Adrenal gland (tissue), 12 donors: ENCODE results near the gene ANXA7. TPM values are rescaled to one million over a fixed set of nuclear protein-coding genes. Genes with fewer than 3 reads are reported as not detected.
"Not testable (repeated sequence)": the region's sequence is repeated elsewhere in the genome, so short reads cannot be mapped to it uniquely, and the experiment has no call there.

Experiments
- DNase-seq, 7 donors: peaks; one replicate each; pipeline ENCODE4 v3.0.0-alpha.2; 2019 to 2020
- H3K27ac ChIP-seq, 5 donors: fragments of 200-600 bp; sonication (generic) in 4 of 5; 1 replicate in 3 of 5; 2 replicates in 2 of 5; pipeline versions ENCODE4 v1.5.1 to v1.8.0; 2016 to 2020; ENCODE audit warnings: mild to moderate bottlenecking in 1 of 5
- H3K27me3 ChIP-seq: fragments of 200-600 bp; 2 replicates; pipeline ENCODE4 v1.8.0; 2021
- H3K36me3 ChIP-seq, 2 donors: fragments of 200-600 bp; replicated peaks in 1 of 2; 1 replicate in 1 of 2; 2 replicates in 1 of 2; pipeline versions ENCODE4 v1.5.1 to v1.8.0; 2018 to 2022
- H3K4me1 ChIP-seq, 2 donors: fragments of 200-600 bp; replicated peaks in 1 of 2; 1 replicate in 1 of 2; 2 replicates in 1 of 2; pipeline versions ENCODE4 v1.5.1 to v1.8.0; 2018 to 2021
- H3K4me3 ChIP-seq, 4 donors: fragments of 200-600 bp; sonication (generic) in 3 of 4; one replicate each; pipeline ENCODE4 v1.5.1; 2016 to 2018
- H3K9me3 ChIP-seq, 3 donors: fragments of 200-600 bp; sonication (generic) in 1 of 3; replicated peaks in 1 of 3; 1 replicate in 2 of 3; 2 replicates in 1 of 3; pipeline versions ENCODE4 v1.5.1 to v1.8.0; 2016 to 2021
- CTCF ChIP-seq, 6 experiments: fragments of 450-650 bp in 4 of 6; fragments of 200-600 bp in 2 of 6; sonication (generic) in 1 of 6; IDR thresholded peaks; 1 replicate in 5 of 6; 2 replicates in 1 of 6; pipeline versions ENCODE4 v1.5.1 to v1.8.0; 2016 to 2021; ENCODE audit warnings: antibody characterized with exemption in 6 of 6, mild to moderate bottlenecking in 2 of 6, moderate library complexity in 1 of 6
- POLR2A ChIP-seq, 2 donors: fragments of 450-650 bp; IDR thresholded peaks; one replicate each; pipeline ENCODE4 v1.6.1; 2017; ENCODE audit warnings: antibody characterized with exemption in 2 of 2, mild to moderate bottlenecking in 2 of 2, moderate library complexity in 1 of 2
- WGBS, 4 donors: extraction: QIAGEN DNeasy Blood & Tissue Kit in 2 of 4; methylation state at CpG; one replicate each; pipeline versions ENCODE4 v1.1.5 to v1.1.7; 2013 to 2017; 5-methylcytosine and 5-hydroxymethylcytosine counted together
- intact Hi-C, 2 donors: fragments of 100-400 bp; cut with DNase I; formaldehyde crosslinking; loops; one replicate each; pipeline versions ENCODE4 v1.14.1 to v1.15.0; 2022 to 2023
- polyA plus RNA-seq, 3 donors: library from polyadenylated mRNA; stranded (reverse); fragments of 200-250 nt in 2 of 3; fragments of 350-450 nt in 1 of 3; fragmentation: Illumina TruSeq in 1 of 3; extraction: RNeasy Lipid Tissue Mini Kit (QIAGEN cat#74804) in 1 of 3; gene quantifications; one replicate each; pipeline ENCODE4 v1.2.3, GENCODE V29; 2013 to 2014
- total RNA-seq, 9 donors: library from RNA; depleted of rRNA in 4 of 9; stranded (reverse); fragments of >200 nt in 4 of 9; fragments of 120-200 nt in 1 of 9; fragmentation: NEBNext Ultra II Directional in 1 of 9; extraction: Animal tissue kit (Norgen Biotek cat#: 25700) in 1 of 9; gene quantifications; one replicate each; pipeline versions ENCODE4 v1.1.0 to v1.2.4, GENCODE V29; 2013 to 2023
- donor health status: healthy with polysubstance abuse.
- donor health status: Bipolar disorder and iron deficiency.
- donor health status: DM: yes; HTN: yes; CAD: no.
- donor health status: DM: no; HTN: no; CAD: no.
- donor health status: DM: no; HTN: no; CAD: no.
- donor health status: DM: yes; HTN: yes; CAD: no.

ANXA7 gene
- total and polyA plus RNA-seq, 12 donors, result 43.4 to 196 (median 132) TPM

GRCh38 chr10:73404690-73405089 is 9.2 kb downstream of the ANXA7 start:
- intact Hi-C loops, result no loop called here
- H3K27ac ChIP-seq, result no peak overlapping the region
- no peak for DNase-seq
- H3K27me3 ChIP-seq, result no peaks in the 10 kb centered on the region
- no peak for TF ChIP-seq CTCF (IDR thresholded peaks at IDR 0.05)
- TF ChIP-seq POLR2A (IDR thresholded peaks at IDR 0.05), result no peak
- 94 to 97% (median 95%) methylated on average over 9 of the region's 9 CpGs for WGBS, 4 donors
- H3K36me3 ChIP-seq, result no peaks in the 10 kb centered on the region
- H3K4me1 ChIP-seq, result peaks cover 0 to 41% of the 10 kb centered on the region in 2 donors
- no peaks in the 10 kb centered on the region for H3K9me3 ChIP-seq
- H3K4me3 ChIP-seq, result no peak overlapping the region

- TF ChIP-seq POLR2A (IDR thresholded peaks at IDR 0.05), result no peak
- TF ChIP-seq CTCF (IDR thresholded peaks at IDR 0.05), result no peak
- no peak for DNase-seq
- H3K27ac ChIP-seq, result no peak overlapping the region
- no peaks in the 10 kb centered on the region for H3K9me3 ChIP-seq
- H3K36me3 ChIP-seq, result peaks cover 0 to 20% of the 10 kb centered on the region in 2 donors
- no peak overlapping the region for H3K4me3 ChIP-seq
- intact Hi-C loops, result no loop called here
- peaks cover 0 to 20% of the 10 kb centered on the region in 2 donors for H3K4me1 ChIP-seq
- no peaks in the 10 kb centered on the region for H3K27me3 ChIP-seq
- WGBS, 4 donors, result 93 to 97% (median 94%) methylated on average over 6 of the region's 6 CpGs
Observed at GRCh38 chr10:73401636-73402035, 12.2 kb downstream of the ANXA7 start.

- H3K36me3 ChIP-seq, result peaks cover 0 to 43% of the 10 kb centered on the region in 2 donors
- 84 to 91% (median 87%) methylated on average over 4 of the region's 4 CpGs for WGBS, 4 donors
Observed at GRCh38 chr10:73399063-73399462, 14.8 kb downstream of the ANXA7 start.

GRCh38 chr10:73398024-73398423 is 15.8 kb downstream of the ANXA7 start:
- DNase-seq, result no peak
- WGBS, 4 donors, result 94 to 98% (median 96%) methylated on average over 6 of the region's 6 CpGs
- no peak overlapping the region for H3K27ac ChIP-seq
- H3K9me3 ChIP-seq, result no peaks in the 10 kb centered on the region
- TF ChIP-seq CTCF (IDR thresholded peaks at IDR 0.05), result no peak
- no peak for TF ChIP-seq POLR2A (IDR thresholded peaks at IDR 0.05)
- H3K4me1 ChIP-seq, result peaks cover 0 to 12% of the 10 kb centered on the region in 2 donors
- intact Hi-C loops, result no loop called here
- H3K27me3 ChIP-seq, result no peaks in the 10 kb centered on the region
- peaks cover 0 to 43% of the 10 kb centered on the region in 2 donors for H3K36me3 ChIP-seq
- H3K4me3 ChIP-seq, result no peak overlapping the region

More at GRCh38 chr10:73399063-73399462, 14.8 kb downstream of the ANXA7 start:
- no peak overlapping the region for H3K27ac ChIP-seq
- no peaks in the 10 kb centered on the region for H3K9me3 ChIP-seq
- H3K4me3 ChIP-seq, result no peak overlapping the region
- H3K4me1 ChIP-seq, result peaks cover 0 to 16% of the 10 kb centered on the region in 2 donors
- no peak for DNase-seq
- no peaks in the 10 kb centered on the region for H3K27me3 ChIP-seq
- TF ChIP-seq POLR2A (IDR thresholded peaks at IDR 0.05) (no peak), CTCF (IDR thresholded peaks at IDR 0.05) (no peak)
- intact Hi-C loops, result no loop called here

- H3K4me3 ChIP-seq, H3K4me1 ChIP-seq, DNase-seq, H3K27me3 ChIP-seq, H3K9me3 ChIP-seq, H3K27ac ChIP-seq, intact Hi-C loops: not testable (repeated sequence)
- WGBS, 4 donors, result 95 to 99% (median 97%) methylated on average over 3 of the region's 4 CpGs
- peaks cover 0 to 53% of the 10 kb centered on the region in 2 donors for H3K36me3 ChIP-seq
Observed at GRCh38 chr10:73394325-73394724, 19.5 kb downstream of the ANXA7 start.
